Endothelial cell of umbilical vein (primary cell): Measurements from ENCODE around the gene UST. TPM values are rescaled to one million over a fixed set of nuclear protein-coding genes. Genes with fewer than 3 reads are reported as not detected.

ENCODE experiments used
- BruUV-seq: library from RNA; stranded (reverse); fragments of 400-500 nt; replicated peaks from 2 replicates; lab custom pipeline; 2021; lab: Mats Ljungman, UMichigan
- CTCF ChIA-PET: fragments of 300-600, 350-600 bp; sonication (Branson Sonifier 250); formaldehyde crosslinking; loops from one replicate; lab custom pipeline; 2021; ENCODE audit warnings: antibody characterized with exemption, inconsistent platforms; lab: Charles Lee
- POLR2A ChIA-PET: fragments of 300-600, 350-600 bp; sonication (Branson Sonifier 250); formaldehyde crosslinking; loops from one replicate; lab custom pipeline; 2021; ENCODE audit warnings: antibody characterized with exemption, inconsistent platforms; lab: Charles Lee
- DNase-seq: peaks from one replicate; pipeline ENCODE4 v3.0.0-alpha.2; 2011; ENCODE audit warnings: low read depth, low spot score
- FAIRE-seq: peaks from 2 replicates; lab custom pipeline; 2011; peaks lifted over from hg19 to GRCh38; lab: Jason Lieb, UNC
- H2AFZ ChIP-seq: 2 replicates; pipeline ENCODE4 v1.6.0; 2012; ENCODE audit warnings: low read depth, low read length, control low read depth, inconsistent platforms
- H3K27ac ChIP-seq: 2 replicates; pipeline ENCODE4 v1.5.1; 2011; ENCODE audit warnings: low read depth, mild to moderate bottlenecking, control low read depth, low read length, moderate library complexity; ENCODE audit not compliant: insufficient read depth
- H3K27me3 ChIP-seq, 2 experiments: 2 replicates each; pipeline versions ENCODE4 v1.6.0 to v1.6.1; 2011; ENCODE audit warnings: low read length in 2 of 2, mixed read lengths in 1 of 2; ENCODE audit not compliant: control insufficient read depth in 2 of 2, insufficient read depth in 2 of 2
- H3K36me3 ChIP-seq, 2 experiments: 2 replicates in 1 of 2; 3 replicates in 1 of 2; pipeline ENCODE4 v1.5.1; 2011; ENCODE audit warnings: low read length in 2 of 2, mild to moderate bottlenecking in 1 of 2, moderate library complexity in 1 of 2; ENCODE audit not compliant: control insufficient read depth in 2 of 2, insufficient read depth in 2 of 2; ENCODE audit errors: extremely low read depth in 1 of 2
- H3K4me1 ChIP-seq: 3 replicates; pipeline ENCODE4 v1.5.1; 2011; ENCODE audit warnings: mild to moderate bottlenecking, low read length; ENCODE audit not compliant: control insufficient read depth, insufficient read depth; ENCODE audit errors: extremely low read depth
- H3K4me2 ChIP-seq: 2 replicates; pipeline ENCODE4 v1.6.1; 2011; ENCODE audit warnings: low read length, control low read depth, mixed read lengths; ENCODE audit not compliant: insufficient read depth
- H3K4me3 ChIP-seq, 3 experiments: fragments of 200-600 bp in 1 of 3; sonication (generic), shearing (Covaris generic) in 1 of 3; replicated peaks in 1 of 3; 2 replicates each; pipeline ENCODE4 v1.5.1; 2011 to 2016; ENCODE audit warnings: control low read depth in 3 of 3, low read length in 3 of 3, mild to moderate bottlenecking in 2 of 3, inconsistent platforms in 1 of 3, low read depth in 1 of 3, moderate library complexity in 1 of 3; ENCODE audit not compliant: insufficient read depth in 1 of 3
- H3K79me2 ChIP-seq: 2 replicates; pipeline ENCODE4 v1.6.0; 2012; ENCODE audit warnings: low read length, inconsistent platforms; ENCODE audit not compliant: control insufficient read depth, insufficient read depth
- H3K9ac ChIP-seq: replicated peaks from 2 replicates; pipeline ENCODE3; 2011; ENCODE audit warnings: low read length, control low read depth; ENCODE audit not compliant: insufficient read depth; ENCODE audit errors: extremely low read depth
- H3K9me1 ChIP-seq: replicated peaks from 3 replicates; pipeline ENCODE4 v1.6.0; 2011; ENCODE audit warnings: mild to moderate bottlenecking, low read length; ENCODE audit not compliant: control insufficient read depth, insufficient read depth; ENCODE audit errors: extremely low read depth
- H3K9me3 ChIP-seq: replicated peaks from 2 replicates; pipeline ENCODE4 v1.5.1; 2012; ENCODE audit warnings: low read length, inconsistent platforms; ENCODE audit not compliant: control insufficient read depth, insufficient read depth
- H4K20me1 ChIP-seq: replicated peaks from 2 replicates; pipeline ENCODE3; 2011; ENCODE audit warnings: mild to moderate bottlenecking, low read length; ENCODE audit not compliant: control insufficient read depth, insufficient read depth; ENCODE audit errors: extremely low read depth
- CTCF ChIP-seq, 2 donors: IDR thresholded peaks; 1 replicate in 1 of 2; 2 replicates in 1 of 2; pipeline ENCODE4 v1.5.1; 2011; ENCODE audit warnings: low read length in 2 of 2, mild to moderate bottlenecking in 2 of 2, moderate library complexity in 2 of 2, control low read depth in 1 of 2, inconsistent platforms in 1 of 2, low read depth in 1 of 2; ENCODE audit not compliant: insufficient read depth in 1 of 2; ENCODE audit errors: extremely low read depth in 1 of 2
- EZH2 ChIP-seq: IDR thresholded peaks from 2 replicates; pipeline ENCODE4 v1.6.1; 2012; ENCODE audit warnings: borderline replicate concordance, low read depth, mild to moderate bottlenecking, moderate library complexity, low read length, inconsistent platforms; ENCODE audit not compliant: severe bottlenecking
- FOS ChIP-seq: IDR thresholded peaks from 2 replicates; pipeline ENCODE4 v1.6.1; 2011; ENCODE audit warnings: mild to moderate bottlenecking, low read length, moderate library complexity, borderline replicate concordance; ENCODE audit not compliant: insufficient read depth
- GATA2 ChIP-seq: IDR thresholded peaks from 2 replicates; pipeline ENCODE4 v1.7.0; 2011; ENCODE audit warnings: low read depth, mild to moderate bottlenecking, moderate library complexity, mixed read lengths, low read length; ENCODE audit not compliant: insufficient read length, insufficient read depth
- JUN ChIP-seq: IDR thresholded peaks from 2 replicates; pipeline ENCODE4 v1.6.1; 2011; ENCODE audit warnings: borderline replicate concordance, low read depth; ENCODE audit not compliant: insufficient read length, insufficient read depth
- MAX ChIP-seq: IDR thresholded peaks from 2 replicates; pipeline ENCODE4 v1.6.1; 2011; ENCODE audit not compliant: insufficient read depth, insufficient read length
- MYC ChIP-seq: IDR thresholded peaks from one replicate; pipeline ENCODE4 v1.6.1; 2011; ENCODE audit warnings: mild to moderate bottlenecking, low read depth, low read length
- dilution Hi-C: fragments of 300-500 bp; cut with MboI; formaldehyde crosslinking; loops from one replicate; pipeline ENCODE4 v1.15.0; 2019; ENCODE audit warnings: low sequenced_read_pairs; ENCODE audit not compliant: extremely low pct_ligation_motif_present
- intact Hi-C: fragments of 100-400 bp; cut with micrococcal nuclease; formaldehyde crosslinking; loops from one replicate; pipeline ENCODE4 v1.10.0; 2022
- polyA plus RNA-seq, 4 experiments: library from polyadenylated mRNA; depleted of rRNA in 3 of 4; stranded (reverse) in 3 of 4; unstranded in 1 of 4; fragments of >200 nt; gene quantifications; 2 replicates each; pipeline versions ENCODE4 v1.2.1 to v1.2.3, GENCODE V29; 2011 to 2012; ENCODE audit warnings: missing spikeins in 1 of 4
- total RNA-seq: library from RNA; stranded (reverse); gene quantifications from 2 replicates; pipeline ENCODE4 v1.2.3, GENCODE V29; 2021

Gene UST
- total and polyA plus RNA-seq, 2 donors (not counting 3 experiments of a cell fraction or from before 2014, with no cell fraction given) = 0.26 to 0.84 TPM

- dilution Hi-C loops = no loop called here
- no peaks in the 10 kb centered on the region for H3K9me3 ChIP-seq
- no peak overlapping the region for H3K9ac ChIP-seq
- no peak for FAIRE-seq
- TF ChIP-seq GATA2 (no peak), EZH2 (no peak), CTCF (IDR thresholded peaks at IDR 0.05; ENCODE audit: extremely low read depth in 1 of 2, insufficient read depth in 1 of 2, low read depth in 1 of 2, low read length in 2 of 2) (no peak)
- H3K27ac ChIP-seq = no peak overlapping the region
- POLR2A ChIA-PET = no interaction called here
- no peaks in the 10 kb centered on the region for H3K36me3 ChIP-seq
- no peaks in the 10 kb centered on the region for H3K27me3 ChIP-seq
- H3K4me1 ChIP-seq = no peaks in the 10 kb centered on the region
- H3K4me2 ChIP-seq = no peak overlapping the region
- H3K4me3 ChIP-seq = no peak overlapping the region
- DNase-seq = no peak
- H3K9me1 ChIP-seq = no peaks in the 10 kb centered on the region
- intact Hi-C loops = no loop called here
- no peak overlapping the region for H2AFZ ChIP-seq
- BruUV-seq = no TSS peak
- CTCF ChIA-PET = no interaction called here
- no peaks in the 10 kb centered on the region for H3K79me2 ChIP-seq
- H4K20me1 ChIP-seq = no peaks in the 10 kb centered on the region
Observed at GRCh38 chr6:148964467-148964866, 217.6 kb downstream of the UST start.

- Histone ChIP-seq H4K20me1 (no peaks in the 10 kb centered on the region), H3K4me3 (no peak overlapping the region), H3K9me1 (no peaks in the 10 kb centered on the region), H3K27me3 (no peaks in the 10 kb centered on the region), H3K79me2 (no peaks in the 10 kb centered on the region), H3K4me1 (no peaks in the 10 kb centered on the region), H2AFZ (no peak overlapping the region), H3K4me2 (no peak overlapping the region), H3K9me3 (no peaks in the 10 kb centered on the region), H3K36me3 (no peaks in the 10 kb centered on the region), H3K9ac (no peak overlapping the region), H3K27ac (no peak overlapping the region)
- FAIRE-seq = no peak
- POLR2A ChIA-PET = no interaction called here
- no TSS peak for BruUV-seq
- intact Hi-C loops (no loop called here), dilution Hi-C loops (no loop called here)
- DNase-seq = no peak
- CTCF ChIA-PET = no interaction called here
- no peak for TF ChIP-seq JUN
- TF ChIP-seq MAX = no peak
- TF ChIP-seq FOS = no peak
- TF ChIP-seq CTCF (IDR thresholded peaks at IDR 0.05; ENCODE audit: extremely low read depth in 1 of 2, insufficient read depth in 1 of 2, low read depth in 1 of 2, low read length in 2 of 2) = no peak
- TF ChIP-seq GATA2 = no peak
- TF ChIP-seq MYC = no peak
Observed at GRCh38 chr6:148965287-148965686, 218.5 kb downstream of the UST start.
